ENCODE results near the gene MRE11.

MRE11 gene

DNA sequence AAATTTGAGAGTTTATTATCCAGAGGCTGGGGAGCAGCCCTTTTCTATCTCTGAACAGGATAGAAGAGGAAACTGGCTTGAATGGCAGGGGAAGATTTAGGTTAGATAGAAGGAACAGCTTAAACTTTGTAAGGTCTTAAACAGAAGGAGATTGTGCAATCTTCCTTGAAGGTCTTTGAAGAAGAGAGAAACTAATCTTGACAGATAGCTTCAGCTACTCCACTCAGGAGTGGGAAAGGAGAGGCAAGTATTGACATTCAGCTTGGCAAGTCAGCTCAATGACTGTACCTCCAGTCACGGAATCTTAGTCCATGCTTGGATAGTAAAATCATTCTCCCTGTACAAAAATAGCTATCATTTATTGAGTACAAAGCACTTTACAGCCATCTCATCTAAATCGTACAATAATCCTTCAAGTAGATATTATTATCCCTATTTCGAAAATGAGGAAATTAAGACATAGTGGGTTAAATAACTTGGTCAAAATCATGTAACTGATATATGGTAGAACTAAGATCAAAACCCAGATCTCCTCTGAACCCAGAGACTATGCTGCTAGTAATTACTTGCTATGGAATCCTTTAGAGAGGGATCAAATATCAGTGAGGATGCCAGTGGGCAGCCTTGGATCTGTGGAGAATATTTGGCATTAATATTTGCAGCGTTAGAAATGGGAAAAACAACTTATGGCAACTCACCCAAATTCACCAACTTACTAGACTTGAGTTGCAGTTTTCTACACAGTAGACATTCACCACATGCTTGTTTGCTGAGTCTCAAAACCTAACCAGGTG, 33.2 kb upstream of the MRE11 start:
- Histone ChIP-seq H3K79me1 (ENCODE audit: low read depth, low read length) (no peaks in the 10 kb centered on the region), H4K91ac (ENCODE audit: low read depth, low read length, poor library complexity) (no peak overlapping the region), H2BK5ac (ENCODE audit: low read length) (no peak overlapping the region), H2AFZ (ENCODE audit: low read length) (no peak overlapping the region), H3K4me1 (ENCODE audit: control insufficient read depth in 2 of 2, insufficient read depth in 1 of 2, low read depth in 1 of 2, low read length in 2 of 2) (no peaks in the 10 kb centered on the region), H2BK120ac (ENCODE audit: low read depth, low read length) (no peak overlapping the region), H2BK15ac (ENCODE audit: low read length) (no peak overlapping the region), H3K36me3 (replicated peaks in 1 of 2; ENCODE audit: control insufficient read depth in 2 of 2, insufficient read depth in 2 of 2, low read length in 2 of 2) (no peaks in the 10 kb centered on the region), H3K4ac (ENCODE audit: low read length) (no peak overlapping the region), H3K23ac (ENCODE audit: low read depth, low read length, poor library complexity) (no peak overlapping the region), H3K27ac (replicated peaks; ENCODE audit: low read length) (no peak overlapping the region), H3K4me3 (ENCODE audit: low read length in 2 of 2) (no peak overlapping the region), H3K9ac (ENCODE audit: low read depth, low read length, poor library complexity) (no peak overlapping the region), H3K27me3 (ENCODE audit: control insufficient read depth in 3 of 3, insufficient read depth in 3 of 3, low read depth in 1 of 3, low read length in 3 of 3) (peaks cover 0 to 27% (median 0%) of the 10 kb centered on the region in 3 experiments), H3K14ac (ENCODE audit: low read length) (no peak overlapping the region), H3K4me2 (ENCODE audit: insufficient read depth, low read length, poor library complexity, severe bottlenecking) (no peak overlapping the region), H4K8ac (ENCODE audit: low read depth, low read length) (no peak overlapping the region), H3K18ac (ENCODE audit: low read length) (no peak overlapping the region), H2AK5ac (ENCODE audit: low read depth, low read length) (no peak overlapping the region), H2BK12ac (ENCODE audit: low read length) (no peak overlapping the region), H3K9me3 (replicated peaks in 1 of 2; ENCODE audit: control insufficient read depth in 2 of 2, insufficient read depth in 1 of 2, low read depth in 1 of 2, low read length in 2 of 2) (no peaks in the 10 kb centered on the region)
- no CpG with 5 or more reads among the region's 4 CpGs for WGBS, 2 donors (ENCODE audit: extremely low coverage in 2 of 2, insufficient read length in 2 of 2, insufficient replicate concordance in 1 of 2)
- no peak for DNase-seq (ENCODE audit: low spot score)

GRCh38 chr11:94525546-94526324, 32.1 kb upstream of the MRE11 start:
- no peaks in the 10 kb centered on the region for H3K36me3 ChIP-seq (replicated peaks in 1 of 2; ENCODE audit: control insufficient read depth in 2 of 2, insufficient read depth in 2 of 2, low read length in 2 of 2)
- no peak overlapping the region for H2BK5ac ChIP-seq (ENCODE audit: low read length)
- no peak overlapping the region for H4K8ac ChIP-seq (ENCODE audit: low read depth, low read length)
- no peak overlapping the region for H2AK5ac ChIP-seq (ENCODE audit: low read depth, low read length)
- WGBS, 2 donors (ENCODE audit: extremely low coverage in 2 of 2, insufficient read length in 2 of 2, insufficient replicate concordance in 1 of 2), result no CpG with 5 or more reads among the region's 5 CpGs
- H3K9me3 ChIP-seq (replicated peaks in 1 of 2; ENCODE audit: control insufficient read depth in 2 of 2, insufficient read depth in 1 of 2, low read depth in 1 of 2, low read length in 2 of 2), result no peaks in the 10 kb centered on the region
- peak; percentile 5 for DNase-seq (ENCODE audit: low spot score)
- no peak overlapping the region for H3K27ac ChIP-seq (replicated peaks; ENCODE audit: low read length)
- no peak overlapping the region for H4K91ac ChIP-seq (ENCODE audit: low read depth, low read length, poor library complexity)
- no peak overlapping the region for H2AFZ ChIP-seq (ENCODE audit: low read length)
- H3K18ac ChIP-seq (ENCODE audit: low read length), result no peak overlapping the region
- H2BK120ac ChIP-seq (ENCODE audit: low read depth, low read length), result no peak overlapping the region
- H3K4me2 ChIP-seq (ENCODE audit: insufficient read depth, low read length, poor library complexity, severe bottlenecking), result no peak overlapping the region
- no peak overlapping the region for H3K4ac ChIP-seq (ENCODE audit: low read length)
- H3K14ac ChIP-seq (ENCODE audit: low read length), result no peak overlapping the region
- H3K27me3 ChIP-seq (ENCODE audit: control insufficient read depth in 3 of 3, insufficient read depth in 3 of 3, low read depth in 1 of 3, low read length in 3 of 3), result peaks cover 0 to 27% (median 0%) of the 10 kb centered on the region in 3 experiments
- no peak overlapping the region for H3K23ac ChIP-seq (ENCODE audit: low read depth, low read length, poor library complexity)
- no peak overlapping the region for H3K4me3 ChIP-seq (ENCODE audit: low read length in 2 of 2)
- H2BK15ac ChIP-seq (ENCODE audit: low read length), result no peak overlapping the region
- H3K79me1 ChIP-seq (ENCODE audit: low read depth, low read length), result no peaks in the 10 kb centered on the region
- no peak overlapping the region for H3K9ac ChIP-seq (ENCODE audit: low read depth, low read length, poor library complexity)
- no peaks in the 10 kb centered on the region for H3K4me1 ChIP-seq (ENCODE audit: control insufficient read depth in 2 of 2, insufficient read depth in 1 of 2, low read depth in 1 of 2, low read length in 2 of 2)
- H2BK12ac ChIP-seq (ENCODE audit: low read length), result no peak overlapping the region

GRCh38 chr11:94524341-94524740, 30.7 kb upstream of the MRE11 start:
- Histone ChIP-seq H2BK12ac (ENCODE audit: low read length) (no peak overlapping the region), H2AK5ac (ENCODE audit: low read depth, low read length) (no peak overlapping the region), H3K27me3 (ENCODE audit: control insufficient read depth in 3 of 3, insufficient read depth in 3 of 3, low read depth in 1 of 3, low read length in 3 of 3) (peaks cover 0 to 22% (median 0%) of the 10 kb centered on the region in 3 experiments), H3K9me3 (replicated peaks in 1 of 2; ENCODE audit: control insufficient read depth in 2 of 2, insufficient read depth in 1 of 2, low read depth in 1 of 2, low read length in 2 of 2) (no peaks in the 10 kb centered on the region), H3K36me3 (replicated peaks in 1 of 2; ENCODE audit: control insufficient read depth in 2 of 2, insufficient read depth in 2 of 2, low read length in 2 of 2) (no peaks in the 10 kb centered on the region), H4K8ac (ENCODE audit: low read depth, low read length) (no peak overlapping the region), H3K9ac (ENCODE audit: low read depth, low read length, poor library complexity) (no peak overlapping the region), H3K18ac (ENCODE audit: low read length) (no peak overlapping the region), H3K4me1 (ENCODE audit: control insufficient read depth in 2 of 2, insufficient read depth in 1 of 2, low read depth in 1 of 2, low read length in 2 of 2) (no peaks in the 10 kb centered on the region), H3K14ac (ENCODE audit: low read length) (no peak overlapping the region), H2BK15ac (ENCODE audit: low read length) (no peak overlapping the region), H3K4ac (ENCODE audit: low read length) (no peak overlapping the region), H3K4me3 (ENCODE audit: low read length in 2 of 2) (no peak overlapping the region), H4K91ac (ENCODE audit: low read depth, low read length, poor library complexity) (no peak overlapping the region), H2BK120ac (ENCODE audit: low read depth, low read length) (no peak overlapping the region), H3K79me1 (ENCODE audit: low read depth, low read length) (no peaks in the 10 kb centered on the region), H2AFZ (ENCODE audit: low read length) (no peak overlapping the region), H3K4me2 (ENCODE audit: insufficient read depth, low read length, poor library complexity, severe bottlenecking) (no peak overlapping the region), H2BK5ac (ENCODE audit: low read length) (no peak overlapping the region), H3K23ac (ENCODE audit: low read depth, low read length, poor library complexity) (no peak overlapping the region), H3K27ac (replicated peaks; ENCODE audit: low read length) (no peak overlapping the region)
- DNase-seq (ENCODE audit: low spot score), result no peak
- no CpG with 5 or more reads among the region's 1 CpG for WGBS, 2 donors (ENCODE audit: extremely low coverage in 2 of 2, insufficient read length in 2 of 2, insufficient replicate concordance in 1 of 2)

- no peak overlapping the region for H3K4me2 ChIP-seq (ENCODE audit: insufficient read depth, low read length, poor library complexity, severe bottlenecking)
- whole genome bisulfite sequencing, 2 donors (ENCODE audit: extremely low coverage in 2 of 2, insufficient read length in 2 of 2, insufficient replicate concordance in 1 of 2), result no CpG with 5 or more reads among the region's 5 CpGs
- H2BK120ac ChIP-seq (ENCODE audit: low read depth, low read length), result no peak overlapping the region
- H3K9ac ChIP-seq (ENCODE audit: low read depth, low read length, poor library complexity), result no peak overlapping the region
- no peak overlapping the region for H3K18ac ChIP-seq (ENCODE audit: low read length)
- H2AK5ac ChIP-seq (ENCODE audit: low read depth, low read length), result no peak overlapping the region
- no peak overlapping the region for H3K14ac ChIP-seq (ENCODE audit: low read length)
- no peak overlapping the region for H2BK12ac ChIP-seq (ENCODE audit: low read length)
- H2BK5ac ChIP-seq (ENCODE audit: low read length), result no peak overlapping the region
- H3K4me3 ChIP-seq (ENCODE audit: low read length in 2 of 2), result no peak overlapping the region
- no peak overlapping the region for H3K23ac ChIP-seq (ENCODE audit: low read depth, low read length, poor library complexity)
- no peaks in the 10 kb centered on the region for H3K4me1 ChIP-seq (ENCODE audit: control insufficient read depth in 2 of 2, insufficient read depth in 1 of 2, low read depth in 1 of 2, low read length in 2 of 2)
- DNase-seq (ENCODE audit: low spot score), result no peak
- H4K91ac ChIP-seq (ENCODE audit: low read depth, low read length, poor library complexity), result no peak overlapping the region
- no peak overlapping the region for H2AFZ ChIP-seq (ENCODE audit: low read length)
- no peak overlapping the region for H2BK15ac ChIP-seq (ENCODE audit: low read length)
- no peaks in the 10 kb centered on the region for H3K36me3 ChIP-seq (replicated peaks in 1 of 2; ENCODE audit: control insufficient read depth in 2 of 2, insufficient read depth in 2 of 2, low read length in 2 of 2)
- no peaks in the 10 kb centered on the region for H3K9me3 ChIP-seq (replicated peaks in 1 of 2; ENCODE audit: control insufficient read depth in 2 of 2, insufficient read depth in 1 of 2, low read depth in 1 of 2, low read length in 2 of 2)
- no peak overlapping the region for H3K27ac ChIP-seq (replicated peaks; ENCODE audit: low read length)
- H3K79me1 ChIP-seq (ENCODE audit: low read depth, low read length), result no peaks in the 10 kb centered on the region
- peaks cover 0 to 17% (median 0%) of the 10 kb centered on the region in 3 experiments for H3K27me3 ChIP-seq (ENCODE audit: control insufficient read depth in 3 of 3, insufficient read depth in 3 of 3, low read depth in 1 of 3, low read length in 3 of 3)
- H4K8ac ChIP-seq (ENCODE audit: low read depth, low read length), result no peak overlapping the region
- no peak overlapping the region for H3K4ac ChIP-seq (ENCODE audit: low read length)
Measured at GRCh38 chr11:94521684-94522083, 28.0 kb upstream of the MRE11 start.
